ENCODE results near the gene MED23. TPM values are rescaled to one million over a fixed set of nuclear protein-coding genes. Genes with fewer than 3 reads are reported as not detected.

MED23 gene
- polyA plus RNA-seq, 1 of the 3 experiments (the other 2 are of a cell fraction): 10.1 TPM

DNA sequence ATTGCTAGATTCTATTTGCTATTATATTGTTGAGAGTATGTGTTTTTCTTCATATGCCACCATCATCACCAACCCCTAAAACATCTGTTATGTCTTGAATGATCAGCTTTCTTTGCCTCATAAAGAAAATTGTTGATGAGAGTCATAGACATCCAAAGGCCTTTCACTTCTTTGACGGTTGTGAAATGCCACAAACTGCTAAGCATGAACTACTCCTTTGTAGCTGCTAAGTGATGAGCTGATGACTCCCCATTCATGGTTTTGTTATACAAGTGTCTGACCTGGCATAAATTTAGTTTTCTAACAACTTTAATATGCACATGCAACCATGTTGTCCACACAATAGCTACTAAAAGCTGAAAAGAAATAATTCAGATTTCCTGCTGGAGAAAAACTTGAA lies 684 bp upstream of the MED23 start (continued):
- TF ChIP-seq, protein P1, sequence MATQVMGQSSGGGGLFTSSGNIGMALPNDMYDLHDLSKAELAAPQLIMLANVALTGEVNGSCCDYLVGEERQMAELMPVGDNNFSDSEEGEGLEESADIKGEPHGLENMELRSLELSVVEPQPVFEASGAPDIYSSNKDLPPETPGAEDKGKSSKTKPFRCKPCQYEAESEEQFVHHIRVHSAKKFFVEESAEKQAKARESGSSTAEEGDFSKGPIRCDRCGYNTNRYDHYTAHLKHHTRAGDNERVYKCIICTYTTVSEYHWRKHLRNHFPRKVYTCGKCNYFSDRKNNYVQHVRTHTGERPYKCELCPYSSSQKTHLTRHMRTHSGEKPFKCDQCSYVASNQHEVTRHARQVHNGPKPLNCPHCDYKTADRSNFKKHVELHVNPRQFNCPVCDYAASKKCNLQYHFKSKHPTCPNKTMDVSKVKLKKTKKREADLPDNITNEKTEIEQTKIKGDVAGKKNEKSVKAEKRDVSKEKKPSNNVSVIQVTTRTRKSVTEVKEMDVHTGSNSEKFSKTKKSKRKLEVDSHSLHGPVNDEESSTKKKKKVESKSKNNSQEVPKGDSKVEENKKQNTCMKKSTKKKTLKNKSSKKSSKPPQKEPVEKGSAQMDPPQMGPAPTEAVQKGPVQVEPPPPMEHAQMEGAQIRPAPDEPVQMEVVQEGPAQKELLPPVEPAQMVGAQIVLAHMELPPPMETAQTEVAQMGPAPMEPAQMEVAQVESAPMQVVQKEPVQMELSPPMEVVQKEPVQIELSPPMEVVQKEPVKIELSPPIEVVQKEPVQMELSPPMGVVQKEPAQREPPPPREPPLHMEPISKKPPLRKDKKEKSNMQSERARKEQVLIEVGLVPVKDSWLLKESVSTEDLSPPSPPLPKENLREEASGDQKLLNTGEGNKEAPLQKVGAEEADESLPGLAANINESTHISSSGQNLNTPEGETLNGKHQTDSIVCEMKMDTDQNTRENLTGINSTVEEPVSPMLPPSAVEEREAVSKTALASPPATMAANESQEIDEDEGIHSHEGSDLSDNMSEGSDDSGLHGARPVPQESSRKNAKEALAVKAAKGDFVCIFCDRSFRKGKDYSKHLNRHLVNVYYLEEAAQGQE (IDR thresholded peaks at IDR 0.05; ENCODE audit: low read depth, low read length): no peak
- TF ChIP-seq ZBTB33 (IDR thresholded peaks at IDR 0.05; ENCODE audit: borderline replicate concordance, low read depth) (no peak), CHD2 (IDR thresholded peaks at IDR 0.05; ENCODE audit: low read length, partially characterized antibody) (no peak)

DNA sequence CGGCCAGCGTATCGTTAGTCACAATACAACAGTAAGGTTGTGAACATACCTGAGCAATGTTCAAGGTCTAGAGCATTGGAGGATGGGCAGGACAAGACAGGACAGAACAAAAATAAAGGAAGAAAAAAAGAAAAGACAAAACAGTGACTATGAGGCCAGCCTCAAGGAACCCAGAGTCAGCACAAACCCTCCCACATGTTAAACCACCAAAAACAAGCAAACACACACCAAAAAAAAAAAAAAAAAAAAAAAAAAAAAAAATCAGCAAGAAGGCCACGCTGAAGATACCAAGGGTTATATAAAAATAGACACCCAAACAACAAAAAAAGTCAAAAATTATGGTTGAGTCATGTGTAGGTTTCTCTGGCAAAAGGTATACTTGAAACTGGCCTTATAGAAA lies 12.8 kb downstream of the MED23 start:
- WGBS (ENCODE audit: low lambda C conversion rate): 96% methylated on average over 4 of the region's 4 CpGs
- Histone ChIP-seq H3K27me3 (ENCODE audit: insufficient read depth) (no peaks in the 10 kb centered on the region), H3K27ac (ENCODE audit: low read depth in 2 of 2, low read length in 1 of 2) (no peak overlapping the region), H3K9me2 (no peaks in the 10 kb centered on the region), H3K4me2 (no peak overlapping the region), H3K4me3 (ENCODE audit: low read depth in 2 of 2, low read length in 1 of 2) (no peak overlapping the region), H3K79me2 (ENCODE audit: insufficient read depth) (no peaks in the 10 kb centered on the region), H3K36me3 (replicated peaks in 1 of 2; ENCODE audit: control insufficient read depth in 1 of 2, insufficient read depth in 2 of 2, low read length in 1 of 2) (peaks cover 85 to 89% of the 10 kb centered on the region in 2 experiments), H2AFZ (ENCODE audit: low read depth) (no peak overlapping the region), H3K9me3 (no peaks in the 10 kb centered on the region), H3F3A (replicated peaks; ENCODE audit: insufficient read depth) (no peaks in the 10 kb centered on the region), H3K4me1 (ENCODE audit: control insufficient read depth in 1 of 2, insufficient read depth in 2 of 2, low read depth in 1 of 2, low read length in 1 of 2) (no peaks in the 10 kb centered on the region), H4K20me1 (ENCODE audit: insufficient read depth) (no peaks in the 10 kb centered on the region), H3K9ac (no peak overlapping the region)
- POLR2A ChIA-PET: no interaction called here
- DNase-seq: no peak
- TF ChIP-seq GATA2 (CRISPR knock-in tag; IDR thresholded peaks at IDR 0.05): no peak
- TF ChIP-seq, protein P2, sequence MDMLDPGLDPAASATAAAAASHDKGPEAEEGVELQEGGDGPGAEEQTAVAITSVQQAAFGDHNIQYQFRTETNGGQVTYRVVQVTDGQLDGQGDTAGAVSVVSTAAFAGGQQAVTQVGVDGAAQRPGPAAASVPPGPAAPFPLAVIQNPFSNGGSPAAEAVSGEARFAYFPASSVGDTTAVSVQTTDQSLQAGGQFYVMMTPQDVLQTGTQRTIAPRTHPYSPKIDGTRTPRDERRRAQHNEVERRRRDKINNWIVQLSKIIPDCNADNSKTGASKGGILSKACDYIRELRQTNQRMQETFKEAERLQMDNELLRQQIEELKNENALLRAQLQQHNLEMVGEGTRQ (IDR thresholded peaks at IDR 0.05; ENCODE audit: borderline replicate concordance, low read depth, low read length): no peak
- no peak for TF ChIP-seq RAD21 (IDR thresholded peaks at IDR 0.05; ENCODE audit: low read length)
- TF ChIP-seq FOXJ3 (CRISPR knock-in tag; IDR thresholded peaks at IDR 0.05): no peak
- no peak for TF ChIP-seq NFIC (IDR thresholded peaks at IDR 0.05; ENCODE audit: borderline replicate concordance)
- TF ChIP-seq SMC3 (IDR thresholded peaks at IDR 0.05; ENCODE audit: low read depth, low read length): no peak
- TF ChIP-seq EZH2phosphoT487 (IDR thresholded peaks at IDR 0.05; ENCODE audit: borderline replicate concordance, low read depth): no peak
- TF ChIP-seq, protein P3, sequence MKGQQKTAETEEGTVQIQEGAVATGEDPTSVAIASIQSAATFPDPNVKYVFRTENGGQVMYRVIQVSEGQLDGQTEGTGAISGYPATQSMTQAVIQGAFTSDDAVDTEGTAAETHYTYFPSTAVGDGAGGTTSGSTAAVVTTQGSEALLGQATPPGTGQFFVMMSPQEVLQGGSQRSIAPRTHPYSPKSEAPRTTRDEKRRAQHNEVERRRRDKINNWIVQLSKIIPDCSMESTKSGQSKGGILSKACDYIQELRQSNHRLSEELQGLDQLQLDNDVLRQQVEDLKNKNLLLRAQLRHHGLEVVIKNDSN (IDR thresholded peaks at IDR 0.05; ENCODE audit: borderline replicate concordance, low read depth): no peak
- TF ChIP-seq RXRA (IDR thresholded peaks at IDR 0.05; ENCODE audit: borderline replicate concordance, low read depth): no peak
- TF ChIP-seq, protein P4, sequence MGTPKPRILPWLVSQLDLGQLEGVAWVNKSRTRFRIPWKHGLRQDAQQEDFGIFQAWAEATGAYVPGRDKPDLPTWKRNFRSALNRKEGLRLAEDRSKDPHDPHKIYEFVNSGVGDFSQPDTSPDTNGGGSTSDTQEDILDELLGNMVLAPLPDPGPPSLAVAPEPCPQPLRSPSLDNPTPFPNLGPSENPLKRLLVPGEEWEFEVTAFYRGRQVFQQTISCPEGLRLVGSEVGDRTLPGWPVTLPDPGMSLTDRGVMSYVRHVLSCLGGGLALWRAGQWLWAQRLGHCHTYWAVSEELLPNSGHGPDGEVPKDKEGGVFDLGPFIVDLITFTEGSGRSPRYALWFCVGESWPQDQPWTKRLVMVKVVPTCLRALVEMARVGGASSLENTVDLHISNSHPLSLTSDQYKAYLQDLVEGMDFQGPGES (IDR thresholded peaks at IDR 0.05; ENCODE audit: low read depth, low read length): no peak
- no peak for TF ChIP-seq ELF1 (IDR thresholded peaks at IDR 0.05)
- CTCF ChIA-PET: interaction anchor here (0.9 to 9.2 kb wide), 2 partner anchors 13 to 96 kb away, joined by 3 to 60 read pairs; partner anchors contain the start of gene MED23

Data from SK-N-SH (cell line).